ENCODE results near the gene CLN6.

The CLN6 gene

DNA sequence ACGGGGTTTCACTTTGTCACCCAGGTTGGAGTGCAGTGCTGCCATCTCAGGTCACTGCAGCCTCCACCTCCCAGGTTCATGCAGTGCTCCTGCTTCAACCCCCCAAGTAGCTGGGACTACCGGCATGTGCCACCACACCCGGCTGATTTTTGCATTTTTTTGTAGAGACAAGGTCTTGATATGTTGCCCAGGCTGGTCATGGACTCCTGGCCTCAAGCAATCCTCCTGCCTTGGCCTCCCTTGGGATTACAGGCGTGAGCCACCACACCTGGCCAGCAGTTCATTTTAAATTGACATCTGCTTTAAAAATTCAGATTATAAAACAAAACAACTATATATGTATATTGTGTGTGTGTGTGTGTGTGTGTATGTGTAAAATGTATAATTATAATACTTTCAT is 62.7 kb downstream of the CLN6 start:
- TF ChIP-seq, protein P1, sequence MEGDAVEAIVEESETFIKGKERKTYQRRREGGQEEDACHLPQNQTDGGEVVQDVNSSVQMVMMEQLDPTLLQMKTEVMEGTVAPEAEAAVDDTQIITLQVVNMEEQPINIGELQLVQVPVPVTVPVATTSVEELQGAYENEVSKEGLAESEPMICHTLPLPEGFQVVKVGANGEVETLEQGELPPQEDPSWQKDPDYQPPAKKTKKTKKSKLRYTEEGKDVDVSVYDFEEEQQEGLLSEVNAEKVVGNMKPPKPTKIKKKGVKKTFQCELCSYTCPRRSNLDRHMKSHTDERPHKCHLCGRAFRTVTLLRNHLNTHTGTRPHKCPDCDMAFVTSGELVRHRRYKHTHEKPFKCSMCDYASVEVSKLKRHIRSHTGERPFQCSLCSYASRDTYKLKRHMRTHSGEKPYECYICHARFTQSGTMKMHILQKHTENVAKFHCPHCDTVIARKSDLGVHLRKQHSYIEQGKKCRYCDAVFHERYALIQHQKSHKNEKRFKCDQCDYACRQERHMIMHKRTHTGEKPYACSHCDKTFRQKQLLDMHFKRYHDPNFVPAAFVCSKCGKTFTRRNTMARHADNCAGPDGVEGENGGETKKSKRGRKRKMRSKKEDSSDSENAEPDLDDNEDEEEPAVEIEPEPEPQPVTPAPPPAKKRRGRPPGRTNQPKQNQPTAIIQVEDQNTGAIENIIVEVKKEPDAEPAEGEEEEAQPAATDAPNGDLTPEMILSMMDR (IDR thresholded peaks at IDR 0.05; ENCODE audit: borderline replicate concordance, control extremely low read depth, extremely low read depth, insufficient read depth, missing control alignments): no peak
- no peak for DNase-seq (ENCODE audit: low spot score)
- in situ Hi-C loops (cut with MboI; ENCODE audit: low sequenced_read_pairs, unreplicated experiment): loop anchor here (25.0 kb wide), 1 partner anchor 305 kb away; no protein-coding TSS in a partner anchor

GRCh38 chr15:68163191-68163590 is 66.3 kb downstream of the CLN6 start:
- TF ChIP-seq, protein P1 (IDR thresholded peaks at IDR 0.05; ENCODE audit: borderline replicate concordance, control extremely low read depth, extremely low read depth, insufficient read depth, missing control alignments): no peak
- DNase-seq (ENCODE audit: low spot score): no peak
- in situ Hi-C loops (cut with MboI; ENCODE audit: low sequenced_read_pairs, unreplicated experiment): loop anchor here (25.0 kb wide), 1 partner anchor 301 kb away; no protein-coding TSS in a partner anchor

- DNase-seq (ENCODE audit: low spot score): no peak
- TF ChIP-seq, protein P1 (IDR thresholded peaks at IDR 0.05; ENCODE audit: borderline replicate concordance, control extremely low read depth, extremely low read depth, insufficient read depth, missing control alignments): no peak
- in situ Hi-C loops (cut with MboI; ENCODE audit: low sequenced_read_pairs, unreplicated experiment): loop anchor here (25.0 kb wide), 1 partner anchor 296 kb away; no protein-coding TSS in a partner anchor
These were observed 71.4 kb downstream of the CLN6 start for GRCh38 chr15:68158046-68158628.

DNA sequence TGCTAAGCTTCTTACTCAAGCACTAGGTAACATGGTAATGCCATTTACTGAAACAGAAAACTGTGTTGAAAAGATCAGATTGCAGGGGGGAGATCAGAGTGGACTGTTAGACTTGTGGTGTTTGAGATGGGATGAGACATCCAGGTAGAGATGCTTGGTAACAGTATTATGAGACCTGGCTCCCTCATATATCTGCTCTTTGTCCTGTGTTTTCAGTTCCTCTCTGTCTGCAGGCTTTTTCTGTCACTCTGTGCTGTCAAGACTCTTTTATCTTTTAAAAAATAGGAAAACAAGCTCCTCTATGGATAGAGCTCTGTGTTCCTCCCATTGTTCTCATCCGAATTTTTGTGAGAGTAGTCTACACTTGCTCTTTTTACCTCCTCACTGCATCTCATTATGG is 72.5 kb downstream of the CLN6 start:
- in situ Hi-C loops (cut with MboI; ENCODE audit: low sequenced_read_pairs, unreplicated experiment): loop anchor here (25.0 kb wide), 1 partner anchor 295 kb away; no protein-coding TSS in a partner anchor
- no peak for DNase-seq (ENCODE audit: low spot score)
- TF ChIP-seq, protein P1 (IDR thresholded peaks at IDR 0.05; ENCODE audit: borderline replicate concordance, control extremely low read depth, extremely low read depth, insufficient read depth, missing control alignments): no peak

All from GM13976 (cell line).